Activated B cell treated with CpG ODN at 0.5 μM for 24 hours (primary cell): ENCODE results near the gene ELOVL5. TPM values are rescaled to one million over a fixed set of nuclear protein-coding genes. Genes with fewer than 3 reads are reported as not detected.
A peak's percentile ranks its signal among the peaks of the same experiment; 100 is the strongest.

Experiments
- ATAC-seq: fragments of 200-7000 bp; cut with Tn5 transposase; one replicate; pipeline ENCODE4 v1.10.0; 2021; ENCODE audit warnings: low read depth, mild to moderate bottlenecking, moderate library complexity
- CTCF ChIA-PET: fragments of 350-600 bp; sonication (Branson Sonifier 250); formaldehyde crosslinking; loops from one replicate; lab custom pipeline; 2021; ENCODE audit warnings: antibody characterized with exemption; lab: Charles Lee
- POLR2A ChIA-PET: fragments of 350-600 bp; sonication (Branson Sonifier 250); formaldehyde crosslinking; loops from one replicate; lab custom pipeline; 2021; ENCODE audit warnings: antibody characterized with exemption; lab: Charles Lee
- DNase-seq: peaks from one replicate; pipeline ENCODE4 v3.0.0; 2022
- H3K27ac Mint-ChIP-seq: one replicate; pipeline ENCODE4 v1.8.0; 2020; ENCODE audit warnings: mixed read lengths
- H3K27me3 Mint-ChIP-seq: one replicate; pipeline ENCODE4 v1.8.0; 2021; ENCODE audit warnings: mixed read lengths
- H3K36me3 Mint-ChIP-seq: one replicate; pipeline ENCODE4 v1.8.0; 2021; ENCODE audit warnings: low read depth, mixed read lengths
- H3K4me1 Mint-ChIP-seq: one replicate; pipeline ENCODE4 v1.8.0; 2021; ENCODE audit warnings: mixed read lengths
- H3K4me3 Mint-ChIP-seq: one replicate; pipeline ENCODE4 v1.8.0; 2020; ENCODE audit warnings: mild to moderate bottlenecking, mixed read lengths
- H3K9me3 Mint-ChIP-seq: one replicate; pipeline ENCODE4 v1.8.0; 2020; ENCODE audit warnings: mixed read lengths
- CTCF ChIP-seq: fragments of 200-600 bp; IDR thresholded peaks from one replicate; pipeline ENCODE4 v1.8.0; 2022; ENCODE audit warnings: antibody characterized with exemption, mild to moderate bottlenecking
- intact Hi-C: fragments of 100-400 bp; cut with micrococcal nuclease; formaldehyde crosslinking; loops from one replicate; pipeline ENCODE4 v1.15.1; 2024
- total RNA-seq: library from RNA; stranded (reverse); gene quantifications from 2 replicates; pipeline ENCODE4 v1.2.3, GENCODE V29; 2022

The ELOVL5 gene
- total RNA-seq, 1 donor from 2014 or later: 127 TPM

GRCh38 chr6:53301801-53302537 is 46.8 kb downstream of the ELOVL5 start:
- ChIA-PET CTCF (interaction anchor here (0.9 to 4.0 kb wide), 7 partner anchors 7 to 160 kb away, joined by 3 to 19 read pairs (median 3); no protein-coding TSS in a partner anchor), POLR2A (interaction anchor here (0.9 to 3.8 kb wide), 8 partner anchors 10 to 58 kb away, joined by 3 to 23 read pairs (median 5); partner anchors contain the start of gene ELOVL5)
- H3K27me3 Mint-ChIP-seq: no peaks in the 10 kb centered on the region
- H3K4me3 Mint-ChIP-seq: peak overlapping the region; percentile 32
- no peak for TF ChIP-seq CTCF
- H3K4me1 Mint-ChIP-seq: peaks cover 85% of the 10 kb centered on the region
- intact Hi-C loops: no loop called here
- H3K9me3 Mint-ChIP-seq: no peaks in the 10 kb centered on the region
- H3K36me3 Mint-ChIP-seq: peaks cover 21% of the 10 kb centered on the region
- DNase-seq (no peak), ATAC-seq (no peak)
- H3K27ac Mint-ChIP-seq: peak overlapping the region; percentile 72

DNA sequence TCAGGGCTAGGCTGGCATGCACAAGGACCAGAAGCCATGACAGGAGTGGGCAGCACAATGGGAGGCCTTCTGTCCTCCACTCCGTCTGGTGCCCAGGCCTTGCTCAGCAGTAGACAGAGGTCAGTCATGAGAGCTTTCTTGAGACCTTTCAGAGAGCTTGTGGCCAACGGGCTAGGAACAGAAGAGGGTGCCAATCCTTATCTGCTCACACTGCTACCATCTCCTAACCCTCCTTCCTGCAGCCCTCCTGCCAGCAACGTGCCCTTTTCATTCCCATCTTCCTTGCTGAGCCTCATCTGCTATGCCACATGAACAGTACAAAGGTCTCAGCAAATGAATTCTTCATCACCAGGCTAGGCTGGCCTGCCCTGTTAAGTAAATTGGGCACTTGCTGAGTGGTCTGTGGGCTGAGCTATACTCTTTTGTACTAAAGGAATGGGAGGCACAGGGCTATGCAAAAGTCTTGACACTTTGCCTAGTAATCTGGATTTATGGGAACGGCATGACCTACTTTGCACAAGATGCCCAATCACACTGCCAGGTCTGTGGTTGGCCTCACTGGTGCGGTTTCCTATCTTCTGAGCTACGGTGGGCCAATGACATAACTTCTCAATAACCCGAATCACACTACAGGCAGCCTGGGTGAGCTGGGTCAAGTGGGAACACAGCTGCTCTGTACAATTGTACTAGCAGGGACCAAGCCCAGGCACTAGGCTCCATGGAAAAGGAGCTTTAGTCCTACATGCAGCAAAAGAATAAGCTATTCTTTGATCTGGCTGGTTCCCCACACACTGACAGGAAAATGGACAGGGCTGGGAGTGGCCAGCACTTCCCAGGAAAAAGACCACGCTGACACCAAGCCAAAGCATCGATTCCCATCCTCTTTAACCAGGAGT is 47.8 kb downstream of the ELOVL5 start:
- POLR2A ChIA-PET: interaction anchor here (1.3 to 3.8 kb wide), 4 partner anchors 8 to 59 kb away, joined by 5 to 23 read pairs (median 8); partner anchors contain the start of gene ELOVL5

GRCh38 chr6:53299331-53300005 is 49.3 kb downstream of the ELOVL5 start:
- Mint-ChIP-seq H3K36me3 (peaks cover 25% of the 10 kb centered on the region), H3K27ac (peak overlapping the region; percentile 78), H3K4me1 (peaks cover 94% of the 10 kb centered on the region), H3K27me3 (no peaks in the 10 kb centered on the region), H3K9me3 (no peaks in the 10 kb centered on the region), H3K4me3 (peak overlapping the region; percentile 25)
- ChIA-PET POLR2A (interaction anchor here (1.5 to 2.0 kb wide), 2 partner anchors 10 to 60 kb away, joined by 5 to 6 read pairs; no protein-coding TSS in a partner anchor), CTCF (interaction anchor here (0.8 to 1.3 kb wide), 3 partner anchors 9 to 127 kb away, joined by 3 to 4 read pairs (median 3); no protein-coding TSS in a partner anchor)
- DNase-seq (no peak), ATAC-seq (no peak)
- intact Hi-C loops: loop anchor here (10.0 kb wide), 1 partner anchor 425 kb away; no protein-coding TSS in a partner anchor
- TF ChIP-seq CTCF: no peak

More for the DNA sequence above, 47.8 kb downstream of the ELOVL5 start:
- CTCF ChIA-PET: interaction anchor here (0.9 to 4.0 kb wide), 4 partner anchors 12 to 161 kb away, joined by 3 to 19 read pairs (median 4); no protein-coding TSS in a partner anchor
- no peaks in the 10 kb centered on the region for H3K9me3 Mint-ChIP-seq
- peaks cover 23% of the 10 kb centered on the region for H3K36me3 Mint-ChIP-seq
- ATAC-seq (peak; percentile 68), DNase-seq (no peak)
- H3K4me1 Mint-ChIP-seq: peaks cover 85% of the 10 kb centered on the region
- TF ChIP-seq CTCF: no peak
- peak overlapping the region; percentile 78 for H3K27ac Mint-ChIP-seq
- intact Hi-C loops: no loop called here
- peak overlapping the region; percentile 45 for H3K4me3 Mint-ChIP-seq
- no peaks in the 10 kb centered on the region for H3K27me3 Mint-ChIP-seq

DNA sequence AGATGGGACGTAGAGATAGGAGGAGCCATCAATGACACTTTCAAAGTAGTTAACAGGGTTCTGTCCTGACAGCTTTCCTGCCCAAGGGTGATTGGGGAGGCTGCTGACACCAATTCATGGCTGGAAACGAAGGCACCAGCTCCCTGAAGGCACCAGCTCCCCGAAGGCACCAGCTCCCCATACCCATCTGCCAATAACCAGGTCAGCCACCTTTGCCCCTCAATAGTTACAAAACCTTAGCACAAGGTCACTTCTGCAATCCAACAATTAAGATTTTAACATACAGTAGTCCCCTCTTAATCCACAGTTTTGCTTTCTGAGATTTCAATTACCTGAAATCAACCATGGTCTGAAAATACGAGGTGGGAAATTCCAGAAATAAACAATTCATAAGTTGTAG is 51.7 kb downstream of the ELOVL5 start:
- H3K27me3 Mint-ChIP-seq: no peaks in the 10 kb centered on the region
- intact Hi-C loops: loop anchor here (10.0 kb wide), 1 partner anchor 428 kb away; no protein-coding TSS in a partner anchor

More for the DNA sequence above, 51.7 kb downstream of the ELOVL5 start:
- no peak for TF ChIP-seq CTCF
- Mint-ChIP-seq H3K27ac (peak overlapping the region; percentile 69), H3K9me3 (no peaks in the 10 kb centered on the region), H3K36me3 (peaks cover 39% of the 10 kb centered on the region), H3K4me1 (peaks cover 91% of the 10 kb centered on the region), H3K4me3 (no peak overlapping the region)
- CTCF ChIA-PET: interaction anchor here (1.0 to 8.4 kb wide), 4 partner anchors 62 to 188 kb away, joined by 3 to 106 read pairs (median 3); no protein-coding TSS in a partner anchor
- ATAC-seq (no peak), DNase-seq (no peak)
- POLR2A ChIA-PET: interaction anchor here (0.6 to 1.5 kb wide), 5 partner anchors 12 to 112 kb away, joined by 3 to 7 read pairs (median 3); no protein-coding TSS in a partner anchor
